Measurements from ENCODE around the gene MINDY4. TPM values are rescaled to one million over a fixed set of nuclear protein-coding genes. Genes with fewer than 3 reads are reported as not detected.

The MINDY4 gene
- total and polyA plus RNA-seq, 2 donors (not counting 1 experiment from before 2014, with no cell fraction given): 6.1 to 6.3 TPM

- H3K27me3 ChIP-seq (ENCODE audit: control insufficient read depth, insufficient read depth, low read length): no peaks in the 10 kb centered on the region
- TF ChIP-seq EZH2 (IDR thresholded peaks at IDR 0.05; ENCODE audit: low read length, missing control alignments): no peak
- TF ChIP-seq, protein P1, sequence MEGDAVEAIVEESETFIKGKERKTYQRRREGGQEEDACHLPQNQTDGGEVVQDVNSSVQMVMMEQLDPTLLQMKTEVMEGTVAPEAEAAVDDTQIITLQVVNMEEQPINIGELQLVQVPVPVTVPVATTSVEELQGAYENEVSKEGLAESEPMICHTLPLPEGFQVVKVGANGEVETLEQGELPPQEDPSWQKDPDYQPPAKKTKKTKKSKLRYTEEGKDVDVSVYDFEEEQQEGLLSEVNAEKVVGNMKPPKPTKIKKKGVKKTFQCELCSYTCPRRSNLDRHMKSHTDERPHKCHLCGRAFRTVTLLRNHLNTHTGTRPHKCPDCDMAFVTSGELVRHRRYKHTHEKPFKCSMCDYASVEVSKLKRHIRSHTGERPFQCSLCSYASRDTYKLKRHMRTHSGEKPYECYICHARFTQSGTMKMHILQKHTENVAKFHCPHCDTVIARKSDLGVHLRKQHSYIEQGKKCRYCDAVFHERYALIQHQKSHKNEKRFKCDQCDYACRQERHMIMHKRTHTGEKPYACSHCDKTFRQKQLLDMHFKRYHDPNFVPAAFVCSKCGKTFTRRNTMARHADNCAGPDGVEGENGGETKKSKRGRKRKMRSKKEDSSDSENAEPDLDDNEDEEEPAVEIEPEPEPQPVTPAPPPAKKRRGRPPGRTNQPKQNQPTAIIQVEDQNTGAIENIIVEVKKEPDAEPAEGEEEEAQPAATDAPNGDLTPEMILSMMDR (conservative IDR thresholded peaks at IDR 0.05 in 1 of 2, IDR thresholded peaks at IDR 0.05 in 1 of 2; ENCODE audit: low read depth in 1 of 2, low read length in 2 of 2): no peak
- no peaks in the 10 kb centered on the region for H3K79me2 ChIP-seq (ENCODE audit: control insufficient read depth, insufficient read depth, low read length)
- no peak overlapping the region for H3K4me3 ChIP-seq (replicated peaks in 1 of 4; ENCODE audit: control extremely low read depth in 1 of 4, insufficient read depth in 1 of 4, low read depth in 3 of 4, low read length in 4 of 4)
- H2AFZ ChIP-seq (ENCODE audit: low read length): no peak overlapping the region
- H3K4me2 ChIP-seq (ENCODE audit: extremely low read depth, insufficient read depth, low read length): no peak overlapping the region
- H3K9me3 ChIP-seq (ENCODE audit: control insufficient read depth, insufficient read depth, low read depth, low read length): no peaks in the 10 kb centered on the region
- H4K20me1 ChIP-seq (ENCODE audit: control insufficient read depth, extremely low read depth, insufficient read depth, low read length): no peaks in the 10 kb centered on the region
- peak in 1 of 2 donors; percentile 8 for DNase-seq (ENCODE audit: low read depth in 2 of 2)
- no peaks in the 10 kb centered on the region for H3K36me3 ChIP-seq (ENCODE audit: control insufficient read depth, insufficient read depth, low read length)
- H3K4me1 ChIP-seq (ENCODE audit: control insufficient read depth, extremely low read depth, insufficient read depth, low read length): peaks cover 4% of the 10 kb centered on the region
- H3K9ac ChIP-seq (ENCODE audit: insufficient read depth, low read length): no peak overlapping the region
- no peak overlapping the region for H3K27ac ChIP-seq (ENCODE audit: insufficient read depth, low read length)
Measured at GRCh38 chr7:30932562-30932961, 161.3 kb downstream of the MINDY4 start.

DNA sequence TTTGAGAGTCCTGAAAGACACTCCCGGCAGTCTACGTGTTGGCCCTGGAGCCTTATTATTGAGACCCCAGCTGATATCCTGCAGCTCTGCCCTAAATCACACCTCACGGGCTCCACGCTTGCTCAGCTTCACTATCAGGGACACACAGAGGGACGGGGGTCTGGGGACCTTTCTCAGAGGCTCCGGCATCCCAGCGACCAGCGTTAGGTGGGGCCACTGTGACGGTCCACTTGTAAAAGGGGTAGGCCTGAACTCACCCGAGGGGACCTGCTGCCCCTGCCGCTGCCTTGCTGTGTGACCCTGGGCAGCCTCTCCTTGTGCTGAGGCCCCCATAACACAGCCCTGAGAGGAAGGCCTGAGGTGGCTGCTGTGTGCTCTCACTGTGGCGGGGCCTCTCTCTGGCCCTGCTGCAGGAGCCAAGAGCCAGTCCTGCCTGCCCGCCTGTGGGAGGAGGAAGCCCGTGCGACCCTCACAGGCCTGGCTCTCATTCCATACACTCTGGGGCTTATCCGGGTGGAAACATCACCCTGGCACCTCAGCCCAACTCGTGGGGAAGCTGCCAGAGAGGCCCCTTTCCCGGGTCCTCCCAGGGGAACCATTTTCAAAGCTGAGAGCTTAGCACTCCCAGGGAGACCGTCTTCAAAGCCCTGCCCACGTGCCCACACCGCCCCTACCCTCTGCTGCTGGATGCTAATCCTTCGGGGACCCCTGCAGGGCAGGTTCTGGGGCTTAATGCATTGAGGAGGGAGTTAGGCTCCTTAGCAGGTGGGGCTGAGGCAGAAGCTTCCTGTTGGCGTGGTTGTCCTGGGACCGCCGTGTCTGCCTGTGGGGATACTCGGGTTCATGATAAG, 162.1 kb downstream of the MINDY4 start:
- TF ChIP-seq EZH2 (IDR thresholded peaks at IDR 0.05; ENCODE audit: low read length, missing control alignments): no peak
- TF ChIP-seq, protein P1 (conservative IDR thresholded peaks at IDR 0.05 in 1 of 2, IDR thresholded peaks at IDR 0.05 in 1 of 2; ENCODE audit: low read depth in 1 of 2, low read length in 2 of 2): no peak
- no peak overlapping the region for H2AFZ ChIP-seq (ENCODE audit: low read length)
- no peaks in the 10 kb centered on the region for H3K79me2 ChIP-seq (ENCODE audit: control insufficient read depth, insufficient read depth, low read length)
- H3K27me3 ChIP-seq (ENCODE audit: control insufficient read depth, insufficient read depth, low read length): no peaks in the 10 kb centered on the region
- DNase-seq (ENCODE audit: low read depth in 2 of 2): no peak
- no peaks in the 10 kb centered on the region for H3K9me3 ChIP-seq (ENCODE audit: control insufficient read depth, insufficient read depth, low read depth, low read length)
- H3K4me2 ChIP-seq (ENCODE audit: extremely low read depth, insufficient read depth, low read length): no peak overlapping the region
- H3K36me3 ChIP-seq (ENCODE audit: control insufficient read depth, insufficient read depth, low read length): no peaks in the 10 kb centered on the region
- H4K20me1 ChIP-seq (ENCODE audit: control insufficient read depth, extremely low read depth, insufficient read depth, low read length): no peaks in the 10 kb centered on the region
- no peak overlapping the region for H3K9ac ChIP-seq (ENCODE audit: insufficient read depth, low read length)
- no peak overlapping the region for H3K27ac ChIP-seq (ENCODE audit: insufficient read depth, low read length)
- no peak overlapping the region for H3K4me3 ChIP-seq (replicated peaks in 1 of 4; ENCODE audit: control extremely low read depth in 1 of 4, insufficient read depth in 1 of 4, low read depth in 3 of 4, low read length in 4 of 4)
- H3K4me1 ChIP-seq (ENCODE audit: control insufficient read depth, extremely low read depth, insufficient read depth, low read length): peaks cover 4% of the 10 kb centered on the region

DNA sequence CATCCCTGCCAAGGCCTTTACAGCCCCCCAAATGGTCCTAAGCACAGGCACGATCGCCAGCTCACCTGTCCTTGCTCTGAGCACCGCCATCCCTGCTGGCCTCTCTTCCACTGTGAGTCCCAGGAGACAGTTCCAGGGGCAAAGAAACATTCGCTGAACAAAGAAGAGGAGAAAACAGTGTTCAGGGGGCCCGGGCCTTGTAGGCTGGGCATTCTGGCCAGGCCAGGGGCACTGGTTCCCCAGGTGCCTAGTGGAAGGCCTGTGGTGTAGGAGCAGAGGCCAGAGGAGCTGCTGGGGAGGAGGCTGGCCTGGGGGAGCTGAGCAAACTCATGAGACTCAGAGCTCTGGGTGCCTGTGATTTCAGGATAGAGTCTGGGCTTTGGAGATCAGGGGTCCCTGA, 163.0 kb downstream of the MINDY4 start:
- Histone ChIP-seq H3K4me2 (ENCODE audit: extremely low read depth, insufficient read depth, low read length) (no peak overlapping the region), H3K4me1 (ENCODE audit: control insufficient read depth, extremely low read depth, insufficient read depth, low read length) (peaks cover 4% of the 10 kb centered on the region), H3K79me2 (ENCODE audit: control insufficient read depth, insufficient read depth, low read length) (no peaks in the 10 kb centered on the region), H3K9me3 (ENCODE audit: control insufficient read depth, insufficient read depth, low read depth, low read length) (no peaks in the 10 kb centered on the region), H3K36me3 (ENCODE audit: control insufficient read depth, insufficient read depth, low read length) (no peaks in the 10 kb centered on the region), H3K27me3 (ENCODE audit: control insufficient read depth, insufficient read depth, low read length) (no peaks in the 10 kb centered on the region), H3K4me3 (replicated peaks in 1 of 4; ENCODE audit: control extremely low read depth in 1 of 4, insufficient read depth in 1 of 4, low read depth in 3 of 4, low read length in 4 of 4) (no peak overlapping the region), H4K20me1 (ENCODE audit: control insufficient read depth, extremely low read depth, insufficient read depth, low read length) (no peaks in the 10 kb centered on the region), H3K9ac (ENCODE audit: insufficient read depth, low read length) (no peak overlapping the region), H3K27ac (ENCODE audit: insufficient read depth, low read length) (no peak overlapping the region), H2AFZ (ENCODE audit: low read length) (no peak overlapping the region)
- DNase-seq (ENCODE audit: low read depth in 2 of 2): no peak
- TF ChIP-seq, protein P1 (conservative IDR thresholded peaks at IDR 0.05 in 1 of 2, IDR thresholded peaks at IDR 0.05 in 1 of 2; ENCODE audit: low read depth in 1 of 2, low read length in 2 of 2): no peak
- no peak for TF ChIP-seq EZH2 (IDR thresholded peaks at IDR 0.05; ENCODE audit: low read length, missing control alignments)
